ENCODE results near the gene HAGHL. TPM values are rescaled to one million over a fixed set of nuclear protein-coding genes. Genes with fewer than 3 reads are reported as not detected.
"Not testable (repeated sequence)": the region's sequence is repeated elsewhere in the genome, so short reads cannot be mapped to it uniquely, and the experiment has no call there.

Gene HAGHL
- total and polyA plus RNA-seq, 2 donors (not counting 1 experiment from before 2014, with no cell fraction given): 3.7 to 16.3 TPM

DNA sequence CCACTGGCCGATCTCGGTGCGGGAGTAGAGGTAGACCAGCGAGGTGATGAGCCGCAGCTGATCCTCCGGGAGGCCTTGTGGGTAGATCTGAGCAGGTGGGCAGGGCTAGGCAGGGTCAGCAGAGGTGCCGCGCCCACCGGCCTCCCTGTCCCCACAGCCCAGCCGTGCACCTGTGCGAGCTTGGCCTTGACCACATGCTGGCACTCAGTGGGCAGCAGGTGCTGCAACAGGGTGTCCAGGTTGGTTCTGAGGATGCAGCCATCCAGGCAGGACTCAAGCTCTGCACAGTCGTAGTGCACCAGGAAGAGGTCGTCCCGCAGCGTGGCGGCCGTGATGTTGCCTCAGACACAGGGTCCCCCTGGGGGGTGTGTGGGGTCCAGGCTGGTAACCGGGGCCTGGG, 46.1 kb downstream of the HAGHL start:
- H3K79me2 ChIP-seq (ENCODE audit: control insufficient read depth, insufficient read depth, low read length): no peaks in the 10 kb centered on the region
- H3K4me1 ChIP-seq (ENCODE audit: control insufficient read depth, extremely low read depth, insufficient read depth, low read length): no peaks in the 10 kb centered on the region
- H3K27me3 ChIP-seq (ENCODE audit: control insufficient read depth, insufficient read depth, low read length): no peaks in the 10 kb centered on the region
- H3K9me3 ChIP-seq (ENCODE audit: control insufficient read depth, insufficient read depth, low read depth, low read length): no peaks in the 10 kb centered on the region
- no peaks in the 10 kb centered on the region for H3K36me3 ChIP-seq (ENCODE audit: control insufficient read depth, insufficient read depth, low read length)
- no peak overlapping the region for H3K4me3 ChIP-seq (replicated peaks in 1 of 4; ENCODE audit: control extremely low read depth in 1 of 4, insufficient read depth in 1 of 4, low read depth in 3 of 4, low read length in 4 of 4)
- TF ChIP-seq, protein P1, sequence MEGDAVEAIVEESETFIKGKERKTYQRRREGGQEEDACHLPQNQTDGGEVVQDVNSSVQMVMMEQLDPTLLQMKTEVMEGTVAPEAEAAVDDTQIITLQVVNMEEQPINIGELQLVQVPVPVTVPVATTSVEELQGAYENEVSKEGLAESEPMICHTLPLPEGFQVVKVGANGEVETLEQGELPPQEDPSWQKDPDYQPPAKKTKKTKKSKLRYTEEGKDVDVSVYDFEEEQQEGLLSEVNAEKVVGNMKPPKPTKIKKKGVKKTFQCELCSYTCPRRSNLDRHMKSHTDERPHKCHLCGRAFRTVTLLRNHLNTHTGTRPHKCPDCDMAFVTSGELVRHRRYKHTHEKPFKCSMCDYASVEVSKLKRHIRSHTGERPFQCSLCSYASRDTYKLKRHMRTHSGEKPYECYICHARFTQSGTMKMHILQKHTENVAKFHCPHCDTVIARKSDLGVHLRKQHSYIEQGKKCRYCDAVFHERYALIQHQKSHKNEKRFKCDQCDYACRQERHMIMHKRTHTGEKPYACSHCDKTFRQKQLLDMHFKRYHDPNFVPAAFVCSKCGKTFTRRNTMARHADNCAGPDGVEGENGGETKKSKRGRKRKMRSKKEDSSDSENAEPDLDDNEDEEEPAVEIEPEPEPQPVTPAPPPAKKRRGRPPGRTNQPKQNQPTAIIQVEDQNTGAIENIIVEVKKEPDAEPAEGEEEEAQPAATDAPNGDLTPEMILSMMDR (conservative IDR thresholded peaks at IDR 0.05 in 1 of 2, IDR thresholded peaks at IDR 0.05 in 1 of 2; ENCODE audit: low read depth in 1 of 2, low read length in 2 of 2): no peak
- TF ChIP-seq EZH2 (IDR thresholded peaks at IDR 0.05; ENCODE audit: low read length, missing control alignments): no peak
- no peak overlapping the region for H3K9ac ChIP-seq (ENCODE audit: insufficient read depth, low read length)
- no peak for DNase-seq (ENCODE audit: low read depth in 2 of 2)
- H4K20me1 ChIP-seq (ENCODE audit: control insufficient read depth, extremely low read depth, insufficient read depth, low read length): no peaks in the 10 kb centered on the region
- no peak overlapping the region for H3K27ac ChIP-seq (ENCODE audit: insufficient read depth, low read length)
- H2AFZ ChIP-seq (ENCODE audit: low read length): no peak overlapping the region
- H3K4me2 ChIP-seq (ENCODE audit: extremely low read depth, insufficient read depth, low read length): no peak overlapping the region

GRCh38 chr16:774086-775001, 47.4 kb downstream of the HAGHL start:
- Histone ChIP-seq H3K9ac (ENCODE audit: insufficient read depth, low read length) (no peak overlapping the region), H3K4me2 (ENCODE audit: extremely low read depth, insufficient read depth, low read length) (no peak overlapping the region), H3K9me3 (ENCODE audit: control insufficient read depth, insufficient read depth, low read depth, low read length) (no peaks in the 10 kb centered on the region), H3K36me3 (ENCODE audit: control insufficient read depth, insufficient read depth, low read length) (no peaks in the 10 kb centered on the region), H2AFZ (ENCODE audit: low read length) (no peak overlapping the region), H3K4me1 (ENCODE audit: control insufficient read depth, extremely low read depth, insufficient read depth, low read length) (no peaks in the 10 kb centered on the region), H3K4me3 (replicated peaks in 1 of 4; ENCODE audit: control extremely low read depth in 1 of 4, insufficient read depth in 1 of 4, low read depth in 3 of 4, low read length in 4 of 4) (no peak overlapping the region), H3K79me2 (ENCODE audit: control insufficient read depth, insufficient read depth, low read length) (no peaks in the 10 kb centered on the region), H4K20me1 (ENCODE audit: control insufficient read depth, extremely low read depth, insufficient read depth, low read length) (no peaks in the 10 kb centered on the region), H3K27me3 (ENCODE audit: control insufficient read depth, insufficient read depth, low read length) (no peaks in the 10 kb centered on the region), H3K27ac (ENCODE audit: insufficient read depth, low read length) (no peak overlapping the region)
- DNase-seq (ENCODE audit: low read depth in 2 of 2): no peak
- no peak for TF ChIP-seq EZH2 (IDR thresholded peaks at IDR 0.05; ENCODE audit: low read length, missing control alignments)
- TF ChIP-seq, protein P1 (conservative IDR thresholded peaks at IDR 0.05 in 1 of 2, IDR thresholded peaks at IDR 0.05 in 1 of 2; ENCODE audit: low read depth in 1 of 2, low read length in 2 of 2): no peak

DNA sequence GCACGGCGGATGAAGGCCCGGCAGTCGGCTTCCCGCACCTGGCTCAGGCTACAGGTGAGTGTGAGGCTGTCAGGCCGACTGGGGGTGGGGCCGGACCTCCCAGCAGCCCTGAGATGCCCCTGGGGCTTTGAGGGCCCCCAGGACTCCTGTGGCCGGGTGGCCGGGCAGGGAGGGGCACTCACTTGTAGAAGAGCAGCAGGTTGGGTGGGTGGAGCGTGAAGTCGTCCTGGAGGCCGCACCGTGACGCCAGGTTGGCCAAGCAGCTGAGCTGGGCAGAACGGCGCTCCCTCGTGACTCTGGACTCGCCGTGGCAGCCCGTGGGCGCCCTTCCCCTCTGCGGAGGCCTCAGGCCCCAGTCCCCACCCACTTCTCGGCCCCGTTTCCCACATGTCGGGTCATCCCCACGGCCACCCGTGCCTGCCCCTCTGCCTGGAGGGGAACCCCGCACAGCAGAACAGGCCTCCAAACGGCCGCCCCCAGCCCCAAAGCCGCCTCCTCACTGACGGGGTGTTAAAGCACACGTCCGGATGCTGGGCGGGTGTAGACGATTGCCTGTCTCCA, 48.4 kb downstream of the HAGHL start:
- no peak overlapping the region for H3K4me3 ChIP-seq (replicated peaks in 1 of 4; ENCODE audit: control extremely low read depth in 1 of 4, insufficient read depth in 1 of 4, low read depth in 3 of 4, low read length in 4 of 4)
- no peak overlapping the region for H3K4me2 ChIP-seq (ENCODE audit: extremely low read depth, insufficient read depth, low read length)
- H3K4me1 ChIP-seq (ENCODE audit: control insufficient read depth, extremely low read depth, insufficient read depth, low read length): no peaks in the 10 kb centered on the region
- H2AFZ ChIP-seq (ENCODE audit: low read length): no peak overlapping the region
- no peak for DNase-seq (ENCODE audit: low read depth in 2 of 2)
- H3K9ac ChIP-seq (ENCODE audit: insufficient read depth, low read length): no peak overlapping the region
- no peaks in the 10 kb centered on the region for H3K36me3 ChIP-seq (ENCODE audit: control insufficient read depth, insufficient read depth, low read length)
- no peak for TF ChIP-seq EZH2 (IDR thresholded peaks at IDR 0.05; ENCODE audit: low read length, missing control alignments)
- TF ChIP-seq, protein P1 (conservative IDR thresholded peaks at IDR 0.05 in 1 of 2, IDR thresholded peaks at IDR 0.05 in 1 of 2; ENCODE audit: low read depth in 1 of 2, low read length in 2 of 2): no peak
- H3K27me3 ChIP-seq (ENCODE audit: control insufficient read depth, insufficient read depth, low read length): no peaks in the 10 kb centered on the region
- no peak overlapping the region for H3K27ac ChIP-seq (ENCODE audit: insufficient read depth, low read length)
- no peaks in the 10 kb centered on the region for H3K79me2 ChIP-seq (ENCODE audit: control insufficient read depth, insufficient read depth, low read length)
- no peaks in the 10 kb centered on the region for H3K9me3 ChIP-seq (ENCODE audit: control insufficient read depth, insufficient read depth, low read depth, low read length)
- H4K20me1 ChIP-seq (ENCODE audit: control insufficient read depth, extremely low read depth, insufficient read depth, low read length): no peaks in the 10 kb centered on the region

DNA sequence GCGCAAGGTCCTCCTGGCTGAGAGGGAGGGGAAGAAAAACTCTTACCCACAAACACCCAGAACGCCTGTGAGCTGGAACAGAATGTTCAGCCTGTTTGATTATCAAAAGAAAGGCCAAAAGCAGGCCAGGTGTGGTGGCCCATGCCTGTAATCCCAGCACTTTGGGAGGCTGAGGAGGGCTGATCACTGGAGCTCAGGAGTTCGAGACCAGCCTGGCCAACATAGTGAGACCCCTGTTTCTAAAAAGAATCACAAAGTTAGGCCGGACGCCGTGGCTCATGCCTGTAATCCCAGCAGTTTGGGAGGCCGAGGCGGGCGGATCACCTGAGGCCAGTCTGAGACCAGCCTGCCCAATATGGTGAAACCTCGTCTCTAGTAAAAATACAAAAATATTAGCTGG, 49.4 kb downstream of the HAGHL start:
- H3K27ac ChIP-seq (ENCODE audit: insufficient read depth, low read length); H3K4me2 ChIP-seq (ENCODE audit: extremely low read depth, insufficient read depth, low read length); H3K4me1 ChIP-seq (ENCODE audit: control insufficient read depth, extremely low read depth, insufficient read depth, low read length); H3K36me3 ChIP-seq (ENCODE audit: control insufficient read depth, insufficient read depth, low read length); H3K9ac ChIP-seq (ENCODE audit: insufficient read depth, low read length); H3K4me3 ChIP-seq (replicated peaks in 1 of 4; ENCODE audit: control extremely low read depth in 1 of 4, insufficient read depth in 1 of 4, low read depth in 3 of 4, low read length in 4 of 4); H3K27me3 ChIP-seq (ENCODE audit: control insufficient read depth, insufficient read depth, low read length); DNase-seq (ENCODE audit: low read depth in 2 of 2); H3K9me3 ChIP-seq (ENCODE audit: control insufficient read depth, insufficient read depth, low read depth, low read length); H4K20me1 ChIP-seq (ENCODE audit: control insufficient read depth, extremely low read depth, insufficient read depth, low read length); H2AFZ ChIP-seq (ENCODE audit: low read length); H3K79me2 ChIP-seq (ENCODE audit: control insufficient read depth, insufficient read depth, low read length): not testable (repeated sequence)

Data from fibroblast of lung (primary cell).